Stimulated activated CD4-positive, alpha-beta T cell treated with anti-CD3 and anti-CD28 coated beads, TNF-alpha, amount 100 ng/mL, for 4 hours (primary cell): ENCODE results near the gene GNB1L.

Source experiments
- DNase-seq, 3 experiments: peaks; one replicate each; pipeline ENCODE4 v3.0.0-alpha.2; 2020; ENCODE audit warnings: low read depth in 3 of 3

GNB1L gene

DNA sequence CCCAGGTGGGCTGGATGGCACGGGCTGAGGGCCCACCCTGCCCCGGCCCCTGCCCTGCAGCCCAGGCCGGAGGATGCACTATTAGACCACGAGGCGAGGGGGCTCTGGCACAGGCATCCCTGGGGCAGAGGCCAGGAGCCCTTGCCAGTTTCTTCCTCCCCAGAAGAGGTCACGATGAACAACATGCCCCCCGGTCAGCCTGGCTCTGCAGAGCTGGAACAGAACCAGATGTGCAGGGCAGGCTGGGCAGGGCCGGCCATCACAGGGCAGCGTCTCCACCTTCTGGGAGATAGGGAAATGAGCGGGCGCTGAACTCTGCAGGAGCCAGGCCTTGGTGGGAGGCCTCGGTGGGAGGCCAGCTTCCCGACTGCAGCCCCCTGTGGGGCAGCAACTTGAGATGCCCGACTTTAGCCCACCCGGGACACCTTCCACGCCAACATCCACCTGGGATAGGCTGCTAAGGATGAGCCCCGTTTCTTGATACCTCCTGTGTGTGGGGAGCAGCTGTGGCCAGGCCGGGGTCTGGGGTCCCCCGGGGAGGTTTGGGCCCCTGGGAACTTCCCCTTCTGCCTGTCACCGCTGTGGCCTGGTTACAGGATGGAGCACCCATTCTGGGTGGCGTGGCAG, 21.8 kb upstream of the GNB1L start:
- no peak for DNase-seq

DNA sequence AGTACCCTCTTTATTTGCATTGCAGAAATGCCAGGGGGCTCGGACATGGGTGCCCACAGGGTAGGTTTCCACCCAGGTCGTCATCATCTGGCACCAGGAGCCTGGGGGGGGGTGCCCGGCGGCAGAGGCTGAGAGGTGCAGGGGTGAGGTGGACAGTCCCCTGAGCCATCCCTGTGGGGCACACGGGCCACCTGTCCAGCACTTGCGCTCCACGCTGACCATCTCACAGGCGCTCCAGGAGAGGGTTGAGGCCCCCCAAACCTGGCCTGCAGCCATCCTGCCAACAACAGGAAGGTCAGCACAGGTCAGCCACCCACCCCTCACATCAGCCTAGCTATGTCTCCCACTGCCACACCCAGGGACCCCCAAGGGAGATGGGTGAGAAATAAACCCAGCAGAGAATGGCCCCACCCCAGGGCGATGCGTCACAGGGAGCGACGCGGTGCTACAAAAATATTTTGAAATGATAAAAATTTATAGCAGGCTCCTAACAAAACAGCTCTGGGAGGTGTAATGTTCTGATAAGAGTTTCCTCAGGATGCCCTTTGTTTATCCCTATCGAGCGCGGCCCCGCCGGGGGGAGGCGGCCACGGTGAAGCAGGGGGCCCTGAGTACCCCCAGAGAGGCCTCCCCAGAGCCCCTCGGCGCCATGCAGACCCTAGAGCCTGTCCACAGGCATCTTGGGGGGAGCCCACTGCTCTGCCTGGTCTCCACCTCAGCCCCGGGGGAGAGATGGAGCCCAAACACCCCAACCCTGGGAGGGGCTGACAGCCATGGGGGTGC, 21.0 kb upstream of the GNB1L start:
- no peak for DNase-seq

DNA sequence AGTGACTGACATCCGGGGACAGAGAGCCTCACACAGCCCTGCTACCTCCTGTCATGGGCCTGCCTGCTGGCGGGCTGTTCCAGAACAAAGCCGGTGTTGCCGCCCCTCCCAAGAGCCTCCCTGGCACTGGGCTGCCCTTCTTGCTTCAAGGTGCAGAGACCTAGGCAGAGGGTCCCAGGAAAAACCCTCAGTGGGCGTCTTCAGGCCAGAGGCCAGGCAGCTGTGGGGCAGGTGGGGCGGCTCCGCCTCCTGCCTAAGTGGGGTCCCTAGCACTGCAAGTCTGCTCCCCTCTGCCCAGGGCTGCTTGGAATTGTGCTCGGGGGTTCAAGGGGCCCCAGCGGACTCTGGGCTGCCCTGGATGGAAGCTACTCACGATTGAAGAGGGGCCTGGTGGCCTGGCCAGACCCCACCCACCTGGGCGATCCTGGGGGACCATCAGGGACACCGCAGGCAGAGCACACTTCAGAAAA, 20.4 kb upstream of the GNB1L start:
- no peak for DNase-seq

DNA sequence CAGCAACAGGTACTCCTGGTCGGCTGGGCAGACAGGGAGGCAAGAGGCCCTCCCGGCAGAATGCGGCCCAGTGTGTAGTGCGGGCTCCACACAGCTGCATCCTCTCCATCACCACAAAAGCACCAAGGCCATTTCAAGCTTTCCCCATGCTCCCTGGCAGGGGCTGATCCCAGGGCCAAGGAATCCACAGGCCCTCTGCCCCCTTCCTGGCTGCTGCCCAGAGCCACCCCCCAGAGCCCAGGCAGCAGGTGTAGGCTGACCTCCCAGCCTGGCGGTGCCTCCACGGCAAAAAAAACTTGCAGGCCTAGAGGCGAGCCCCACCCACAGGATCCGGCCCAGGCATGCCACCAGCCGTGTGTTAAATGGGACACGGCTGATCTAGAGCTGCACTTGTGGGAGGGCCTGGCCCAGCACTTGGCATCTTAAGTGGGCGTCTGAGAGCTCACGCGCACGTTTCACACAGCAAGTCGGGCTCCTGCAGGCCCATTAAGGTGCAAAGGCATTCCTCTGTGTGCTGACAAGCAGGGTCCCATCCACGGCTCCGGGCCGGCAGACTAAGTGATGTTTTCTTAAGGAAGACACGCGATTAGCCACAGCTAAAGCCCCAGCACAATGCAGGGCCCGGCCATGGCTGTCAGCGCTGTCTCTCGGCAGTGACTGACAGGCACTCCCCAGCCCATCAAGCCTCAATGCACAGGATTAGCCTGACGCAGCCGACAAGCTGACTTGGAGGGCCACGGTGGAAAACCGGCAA, 19.8 kb upstream of the GNB1L start:
- DNase-seq: no peak

DNA sequence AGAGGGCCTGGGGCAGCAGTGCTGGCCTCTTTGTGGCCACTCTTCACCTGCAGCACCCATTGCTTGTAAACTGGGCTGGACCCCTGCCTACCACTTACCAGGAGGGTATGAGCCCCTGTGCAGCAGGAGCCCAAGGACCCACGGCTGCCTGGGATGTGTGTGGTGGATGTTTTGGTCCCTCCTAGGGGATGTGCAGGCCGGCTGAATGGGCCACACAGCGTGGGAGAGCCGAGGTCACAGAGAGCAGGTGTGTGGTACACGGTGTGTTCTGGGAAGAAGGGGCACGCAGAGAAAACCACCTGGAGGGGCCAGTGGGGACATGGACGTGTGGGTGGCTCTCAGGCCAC, 19.3 kb upstream of the GNB1L start:
- DNase-seq: no peak

DNA sequence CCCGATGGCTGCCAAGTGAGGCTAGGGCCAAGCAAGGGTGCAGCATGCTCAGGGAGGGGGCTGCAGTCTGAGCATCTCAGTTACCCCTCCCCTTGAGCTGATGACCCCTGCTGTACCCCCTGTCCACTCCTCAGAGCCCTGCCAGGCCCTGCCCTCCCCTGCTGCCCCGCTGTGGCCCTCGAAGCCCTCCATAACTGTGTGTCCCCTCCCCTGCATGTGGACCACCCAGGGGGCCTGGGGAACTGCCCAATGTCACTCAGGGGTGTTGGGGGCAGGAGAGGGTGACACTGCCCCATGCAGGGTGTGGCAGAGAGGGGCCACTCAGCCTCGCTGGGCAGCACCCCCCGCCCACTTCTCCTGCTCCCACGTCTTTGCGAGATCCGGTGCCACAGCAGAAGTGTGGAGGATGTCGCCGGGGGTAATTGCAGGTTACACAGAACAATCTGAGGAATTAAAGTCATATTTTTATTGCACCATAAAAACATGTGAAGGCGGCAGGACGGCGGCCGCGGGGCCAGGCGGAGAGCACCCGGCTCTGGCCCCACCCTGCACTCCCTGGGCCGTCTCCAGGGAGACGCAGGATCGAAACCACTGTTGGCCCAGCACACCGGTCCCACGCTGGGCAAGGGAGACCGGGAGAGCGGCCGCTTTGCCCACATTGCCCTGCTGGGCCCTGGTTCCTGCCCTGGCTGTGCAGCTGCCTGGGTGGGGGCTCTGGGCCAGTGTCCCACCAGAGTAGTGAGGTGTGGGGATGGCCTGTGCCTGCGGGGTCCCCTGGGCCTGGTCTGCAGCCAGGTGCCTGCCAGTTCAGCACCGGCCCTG, 18.7 kb upstream of the GNB1L start:
- no peak for DNase-seq

DNA sequence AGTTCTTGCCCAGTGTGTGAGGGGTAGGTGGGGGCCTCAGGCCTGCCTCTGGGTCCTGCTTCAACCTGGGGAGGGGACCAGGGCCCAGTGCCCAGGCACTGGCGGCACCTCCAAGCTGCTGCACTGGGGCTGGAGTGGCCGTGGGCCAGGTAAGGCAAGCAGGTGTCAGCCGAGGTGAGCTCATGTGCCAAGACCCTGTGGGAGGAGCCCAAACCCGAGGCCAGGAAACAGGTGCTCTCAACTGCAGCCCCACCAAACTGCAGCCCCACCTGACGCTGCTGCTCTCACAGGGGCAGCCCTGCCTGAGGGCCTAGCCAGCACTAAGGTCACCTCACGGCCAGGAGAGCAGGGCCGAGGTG, 18.1 kb upstream of the GNB1L start:
- DNase-seq: no peak

DNA sequence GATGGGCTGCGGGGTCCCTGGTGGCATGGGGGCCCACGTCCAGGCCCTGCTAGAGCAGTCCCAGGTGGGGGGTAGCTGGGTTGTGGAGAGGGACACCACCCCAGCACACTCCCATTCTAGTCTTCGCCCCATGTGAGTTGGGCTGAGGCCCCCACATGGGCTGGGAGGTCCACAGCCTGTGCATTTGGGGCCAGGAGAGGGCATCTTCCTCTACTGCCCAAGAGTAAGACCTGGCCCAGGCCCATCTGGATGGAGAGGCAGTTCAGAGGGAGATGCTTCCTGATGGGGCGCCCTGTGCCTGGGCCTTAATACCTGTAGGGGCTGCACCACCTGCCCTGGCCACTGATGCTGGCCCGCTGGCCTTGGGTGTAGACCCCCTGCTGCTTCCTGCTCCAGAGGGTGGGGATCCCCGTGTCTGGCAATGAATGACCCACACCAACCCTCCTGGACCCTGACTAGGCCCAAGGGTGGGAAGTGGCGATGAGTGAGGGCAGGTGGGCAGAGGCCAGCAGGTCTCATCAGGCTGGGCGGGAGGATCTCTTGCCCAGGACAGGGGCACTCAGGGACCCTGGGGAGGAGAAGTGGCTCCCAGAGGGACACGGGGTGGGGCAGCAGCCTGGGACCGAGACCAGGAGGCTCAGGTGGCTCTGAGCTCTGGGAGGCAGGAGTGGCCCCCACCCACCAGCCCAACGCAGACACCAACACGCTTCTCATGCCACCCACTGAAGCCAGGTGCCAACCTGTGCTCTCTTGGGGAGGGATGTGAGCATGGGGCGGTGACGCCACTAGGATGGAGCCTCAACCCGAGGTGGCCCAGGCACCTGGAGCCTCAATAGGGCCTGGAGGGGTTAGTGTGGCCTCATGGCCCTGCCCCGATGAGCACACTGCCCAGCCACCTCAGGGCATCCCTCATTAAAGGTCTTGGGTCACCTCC, 17.4 kb upstream of the GNB1L start:
- no peak for DNase-seq

DNA sequence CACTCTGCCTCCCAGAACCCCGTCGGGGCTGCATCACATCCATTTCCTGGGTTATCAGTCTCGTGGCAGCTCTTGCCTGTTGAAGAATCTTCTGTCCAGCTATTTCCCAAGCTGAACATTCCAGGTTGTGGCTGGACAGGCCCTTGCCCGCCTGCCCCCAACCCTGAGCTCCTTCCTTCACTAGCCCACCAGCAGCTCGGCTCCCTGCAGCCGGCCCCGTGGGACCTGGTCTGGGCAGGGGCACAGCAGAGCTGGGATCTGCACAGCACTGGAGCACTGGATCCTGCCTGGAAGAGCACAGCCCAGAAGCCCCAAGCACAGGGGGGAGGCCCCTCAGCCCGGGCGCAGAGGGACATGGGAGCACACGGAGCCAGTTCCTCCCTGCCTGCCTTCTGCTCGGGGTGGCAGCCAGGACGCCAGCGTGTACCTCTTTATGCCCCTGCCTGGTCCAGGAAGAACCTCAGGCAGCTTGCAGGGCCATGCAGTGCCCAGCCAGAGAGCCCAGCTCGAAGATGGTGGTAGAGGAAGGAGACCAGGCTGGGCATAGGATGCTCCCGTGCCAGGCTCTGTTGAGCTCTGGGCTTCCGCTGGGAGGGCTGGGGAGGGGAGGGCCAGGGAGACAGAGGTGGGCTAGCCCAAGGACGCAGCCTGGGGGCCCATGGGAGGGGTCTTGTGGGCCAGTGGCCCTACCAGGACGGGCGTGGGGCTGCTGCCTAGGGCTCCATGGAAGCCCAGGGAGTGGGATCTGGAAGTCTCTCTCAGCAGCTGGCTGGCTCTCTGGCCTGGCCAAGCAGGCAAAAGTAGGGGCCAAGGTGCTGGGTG, 16.6 kb upstream of the GNB1L start:
- no peak for DNase-seq

DNA sequence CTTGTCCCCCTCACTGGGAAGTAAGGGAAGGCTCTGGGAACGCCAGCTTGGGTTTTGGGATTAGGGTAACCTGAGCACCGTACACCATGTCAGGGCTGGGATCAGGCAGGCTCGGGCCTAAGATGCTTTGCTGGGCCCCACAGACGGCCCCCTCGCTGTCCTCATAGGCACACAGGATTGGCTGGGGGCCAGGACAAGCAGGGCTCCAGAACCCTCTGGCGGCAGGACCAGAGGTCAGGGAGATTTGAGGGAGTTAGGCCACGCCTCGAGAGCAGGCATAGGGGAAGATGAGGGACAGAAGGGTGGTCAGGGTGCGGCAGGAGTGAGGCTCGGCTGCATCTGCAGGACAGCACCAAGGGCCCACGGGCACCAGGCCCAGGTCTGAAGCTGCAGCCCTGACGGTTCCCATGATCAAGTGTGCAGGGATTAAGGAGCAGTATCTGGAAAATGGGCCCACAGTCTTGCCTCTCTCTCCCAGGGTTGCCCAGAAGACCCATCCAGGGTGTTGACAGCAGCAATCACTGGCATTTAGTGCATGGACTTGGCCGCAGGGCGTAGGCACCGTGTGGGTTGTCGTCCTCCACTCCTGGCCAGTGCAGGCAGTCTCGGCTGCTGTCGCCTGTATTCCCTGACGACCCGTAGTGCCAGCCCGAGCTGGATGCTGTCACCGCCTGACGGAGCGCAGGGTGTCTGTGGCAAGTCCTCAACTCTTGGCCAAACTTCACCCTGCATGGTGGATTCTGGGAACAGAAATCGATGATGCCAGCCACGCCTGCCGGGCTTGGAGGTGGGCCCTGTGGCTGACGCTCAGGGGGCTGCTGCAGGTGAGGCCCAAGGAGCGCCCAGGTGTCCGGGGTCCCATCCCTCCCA, 15.7 kb upstream of the GNB1L start:
- no peak for DNase-seq

DNA sequence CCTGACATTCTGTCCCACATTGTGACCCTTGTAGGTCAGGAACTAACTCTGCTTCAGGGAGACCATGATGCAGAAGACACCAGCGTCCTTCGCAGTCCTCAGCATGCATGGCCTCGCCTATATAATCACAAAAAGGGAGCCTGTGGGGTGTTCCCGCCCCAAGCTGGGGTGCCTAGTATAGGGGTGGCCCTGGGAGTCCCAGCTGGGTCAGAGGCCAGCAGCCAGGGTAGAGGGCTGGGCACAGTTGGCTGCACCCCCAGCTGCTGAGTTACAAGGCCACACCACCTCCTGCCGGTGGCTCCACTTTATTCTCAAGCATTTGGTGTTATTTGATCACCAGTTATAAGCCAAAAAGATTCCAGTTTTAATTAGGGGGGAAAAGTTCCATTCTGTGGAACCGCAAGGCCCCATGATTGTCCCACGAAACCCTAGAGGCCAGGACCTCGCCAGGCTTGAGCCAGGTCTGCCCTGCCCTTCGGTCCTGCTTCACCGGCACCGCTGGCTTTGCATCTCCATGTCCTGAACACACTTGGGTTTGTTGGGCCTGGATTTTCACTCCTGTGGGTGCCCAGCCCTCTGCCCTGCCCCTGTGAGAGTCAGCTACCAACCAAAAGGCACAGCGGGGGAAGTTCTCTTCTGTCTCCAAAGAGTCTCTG, 15.0 kb upstream of the GNB1L start:
- no peak for DNase-seq

DNA sequence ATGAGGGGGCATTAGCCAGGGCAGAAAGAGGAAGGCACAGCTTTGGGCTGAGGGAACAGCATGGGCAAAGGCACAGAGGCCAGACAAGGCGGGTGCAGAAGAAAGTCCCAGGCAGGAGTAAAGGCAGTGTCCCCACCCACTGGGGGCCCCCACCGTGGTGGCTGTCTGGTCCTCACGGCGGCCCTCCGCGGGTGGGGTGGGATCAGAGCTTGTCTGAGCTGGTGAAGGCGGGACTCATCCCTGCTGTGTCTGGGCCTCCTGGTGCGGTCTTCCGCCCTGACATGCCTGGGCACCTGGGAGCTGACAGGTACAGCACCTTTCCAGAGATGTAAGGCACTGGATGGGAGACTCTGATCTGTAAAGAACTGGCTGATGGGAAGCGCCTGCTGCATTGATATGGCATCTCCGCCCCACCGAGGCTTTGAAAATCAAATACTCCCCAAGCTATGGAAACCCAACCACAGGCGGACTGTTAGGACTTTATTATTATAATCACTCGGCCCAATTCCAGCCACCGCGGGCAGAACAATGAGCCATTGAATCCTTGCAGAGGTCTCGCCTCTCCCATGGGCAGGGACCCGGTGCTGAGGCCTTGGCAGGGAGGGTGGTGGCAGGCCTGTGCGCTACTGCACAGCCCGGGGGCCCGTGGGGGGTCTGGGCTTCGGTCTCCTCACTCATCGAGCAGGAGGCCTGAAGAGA, 14.2 kb upstream of the GNB1L start:
- DNase-seq: no peak

DNA sequence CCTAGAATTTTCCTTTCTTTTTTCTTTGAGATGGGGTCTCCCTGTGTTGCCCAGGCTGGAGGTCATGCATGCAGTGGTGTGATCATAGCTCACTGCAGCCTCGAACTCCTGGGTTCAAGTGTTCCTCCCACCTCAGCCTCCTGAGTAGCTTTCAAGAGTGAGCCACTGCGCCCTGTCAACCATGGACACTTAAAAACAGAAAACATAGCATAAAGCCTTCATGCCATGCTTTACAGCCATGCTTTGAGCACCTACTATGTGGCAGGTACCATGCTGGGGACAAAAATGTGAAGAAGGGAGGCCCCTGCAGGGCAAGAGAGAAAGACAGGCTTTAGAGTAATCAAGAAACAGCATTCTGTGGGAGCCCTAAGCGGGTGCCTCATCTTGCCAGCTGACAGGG, 13.7 kb upstream of the GNB1L start:
- no peak for DNase-seq

DNA sequence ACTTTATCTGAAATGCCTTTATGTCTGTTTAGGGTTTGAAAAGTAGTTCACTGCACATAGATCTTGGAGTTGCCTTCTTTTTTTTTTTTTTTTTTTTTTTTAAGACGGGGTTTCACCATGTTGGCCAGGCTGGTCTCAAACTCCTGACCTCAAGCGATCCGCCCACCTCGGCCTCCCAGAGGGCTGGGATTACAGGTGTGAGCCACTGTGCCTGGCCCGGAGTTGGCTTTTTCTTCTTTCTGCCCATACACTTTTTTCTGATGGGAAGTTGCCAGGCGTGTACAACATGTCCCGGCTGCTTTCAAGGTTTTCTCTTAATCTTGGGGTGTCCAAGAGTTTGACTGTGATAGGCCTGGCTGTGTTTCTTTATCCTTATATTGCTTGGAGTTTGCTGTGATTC, 12.9 kb upstream of the GNB1L start:
- no peak for DNase-seq

DNA sequence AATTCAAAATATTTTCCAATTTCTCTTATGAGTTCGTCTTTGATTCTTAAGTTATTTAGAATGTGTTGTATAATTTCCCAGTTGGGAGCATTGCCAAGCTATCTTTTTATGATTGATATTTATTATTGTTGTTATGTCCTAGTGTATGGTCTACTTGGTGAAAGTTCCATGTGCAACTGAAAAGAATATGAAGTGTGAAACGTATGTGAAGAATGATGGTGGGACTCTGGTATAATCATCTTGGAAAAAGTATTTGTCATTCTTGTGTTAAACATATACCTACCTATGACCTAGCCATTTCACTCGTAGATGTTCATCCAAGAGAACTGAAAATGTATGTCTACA, 12.0 kb upstream of the GNB1L start:
- no peak for DNase-seq

DNA sequence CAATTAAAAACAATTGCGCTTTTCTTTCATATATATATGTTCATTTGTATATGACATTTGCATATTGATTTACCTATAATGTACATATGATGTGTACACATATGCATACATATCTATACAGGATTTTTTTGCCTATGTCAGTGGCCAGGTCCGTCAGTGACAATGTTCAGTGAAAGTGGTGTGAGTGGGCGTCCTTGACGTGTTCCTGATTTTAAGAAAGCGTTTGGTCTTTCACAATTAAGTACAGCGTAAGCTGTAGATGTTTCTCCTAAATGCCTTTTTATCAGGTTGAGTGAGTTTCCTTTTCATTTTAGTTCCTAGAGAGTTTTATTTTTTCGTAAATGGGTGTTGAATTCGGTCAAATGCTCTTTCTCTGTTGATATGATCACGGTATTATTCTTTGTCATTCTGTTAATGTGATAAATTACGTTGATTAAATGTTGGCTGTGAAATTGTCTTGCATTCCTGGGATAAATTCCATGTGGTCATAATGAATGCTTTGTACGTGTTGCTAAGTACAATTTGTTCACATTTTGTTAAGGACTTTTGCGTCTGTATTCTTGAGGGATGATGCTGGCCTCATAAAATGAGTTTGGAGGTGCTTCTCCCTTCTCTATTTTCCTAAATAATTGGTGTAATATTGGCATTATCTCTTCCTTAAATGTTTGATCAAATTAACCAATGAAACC, 10.6 kb upstream of the GNB1L start:
- no peak for DNase-seq

DNA sequence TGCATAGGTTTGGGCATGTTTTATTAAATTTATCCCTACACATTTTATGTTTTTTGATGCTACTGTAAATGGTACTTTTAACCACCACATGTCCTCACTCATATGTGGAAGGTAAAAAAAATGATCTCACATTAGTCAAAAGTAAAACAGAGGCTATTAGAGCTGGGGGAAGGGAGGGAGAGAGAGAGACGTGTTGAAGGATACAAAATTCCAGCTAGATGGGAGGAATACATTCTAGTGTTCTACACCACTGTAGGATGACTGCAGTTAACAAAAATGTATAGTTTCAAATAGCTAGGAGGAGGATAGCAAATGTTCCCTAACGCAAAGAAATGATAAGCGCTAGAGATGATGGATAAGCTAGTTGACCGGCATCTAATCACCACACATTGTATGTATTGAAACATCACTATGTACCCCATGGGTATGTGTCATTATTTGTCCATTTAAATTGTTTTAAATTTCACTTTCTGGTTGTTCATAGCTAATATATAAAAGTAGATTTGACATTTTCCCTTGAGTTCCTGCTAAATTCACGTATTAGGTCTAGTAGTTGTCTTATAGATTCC, 9.9 kb upstream of the GNB1L start:
- no peak for DNase-seq
